ENCODE measurements around the gene HNRNPCL4.
"Not testable (repeated sequence)": the region's sequence is repeated elsewhere in the genome, so short reads cannot be mapped to it uniquely, and the experiment has no call there.

The HNRNPCL4 gene

GRCh38 chr1:13165531-13165930, at the start of gene HNRNPCL4:
TSS of gene HNRNPCL4 (minus strand) at chr1:13165631. CDS start at chr1:13165467, 164 bp downstream.
- no CpG with 5 or more reads among the region's 8 CpGs for WGBS (ENCODE audit: insufficient coverage, insufficient read length)
- not testable (repeated sequence) for H3K4me3 ChIP-seq (ENCODE audit: low read length); H3K9me3 ChIP-seq (ENCODE audit: control insufficient read depth, insufficient read depth, low read length); H3K27ac ChIP-seq (ENCODE audit: low read length); DNase-seq (ENCODE audit: low read depth, low spot score); H3K27me3 ChIP-seq (ENCODE audit: control insufficient read depth, insufficient read depth, low read length); H3K4me1 ChIP-seq (ENCODE audit: control insufficient read depth, insufficient read depth, low read length); H3K36me3 ChIP-seq (ENCODE audit: control insufficient read depth, insufficient read depth, low read length)

- not testable (repeated sequence) for H3K27ac ChIP-seq (ENCODE audit: low read length); H3K36me3 ChIP-seq (ENCODE audit: control insufficient read depth, insufficient read depth, low read length); H3K4me3 ChIP-seq (ENCODE audit: low read length); H3K4me1 ChIP-seq (ENCODE audit: control insufficient read depth, insufficient read depth, low read length); DNase-seq (ENCODE audit: low read depth, low spot score); H3K27me3 ChIP-seq (ENCODE audit: control insufficient read depth, insufficient read depth, low read length); H3K9me3 ChIP-seq (ENCODE audit: control insufficient read depth, insufficient read depth, low read length)
- WGBS (ENCODE audit: insufficient coverage, insufficient read length), result no CpG with 5 or more reads among the region's 9 CpGs
Measured at GRCh38 chr1:13208712-13209111, 43.3 kb upstream of the HNRNPCL4 start.

GRCh38 chr1:13201309-13201708, 35.9 kb upstream of the HNRNPCL4 start, which contains the start of gene PRAMEF13:
TSS of gene PRAMEF13 (minus strand) at chr1:13201409. CDS start at chr1:13199589, 1,820 bp downstream.
- not testable (repeated sequence) for H3K4me1 ChIP-seq (ENCODE audit: control insufficient read depth, insufficient read depth, low read length); H3K9me3 ChIP-seq (ENCODE audit: control insufficient read depth, insufficient read depth, low read length); H3K36me3 ChIP-seq (ENCODE audit: control insufficient read depth, insufficient read depth, low read length); DNase-seq (ENCODE audit: low read depth, low spot score); H3K27me3 ChIP-seq (ENCODE audit: control insufficient read depth, insufficient read depth, low read length); H3K4me3 ChIP-seq (ENCODE audit: low read length); H3K27ac ChIP-seq (ENCODE audit: low read length)
- no CpG with 5 or more reads among the region's 5 CpGs for WGBS (ENCODE audit: insufficient coverage, insufficient read length)

GRCh38 chr1:13171548-13171947, 6.1 kb upstream of the HNRNPCL4 start, which contains the start of gene PRAMEF9:
TSS of gene PRAMEF9 (plus strand) at chr1:13171848. CDS start at chr1:13175281, 3,433 bp downstream.
- not testable (repeated sequence) for H3K9me3 ChIP-seq (ENCODE audit: control insufficient read depth, insufficient read depth, low read length); H3K4me1 ChIP-seq (ENCODE audit: control insufficient read depth, insufficient read depth, low read length); H3K4me3 ChIP-seq (ENCODE audit: low read length); DNase-seq (ENCODE audit: low read depth, low spot score); H3K27me3 ChIP-seq (ENCODE audit: control insufficient read depth, insufficient read depth, low read length); H3K36me3 ChIP-seq (ENCODE audit: control insufficient read depth, insufficient read depth, low read length); H3K27ac ChIP-seq (ENCODE audit: low read length)
- WGBS (ENCODE audit: insufficient coverage, insufficient read length), result no CpG with 5 or more reads among the region's 2 CpGs

- not testable (repeated sequence) for H3K27ac ChIP-seq (ENCODE audit: low read length); DNase-seq (ENCODE audit: low read depth, low spot score); H3K9me3 ChIP-seq (ENCODE audit: control insufficient read depth, insufficient read depth, low read length)
Measured at GRCh38 chr1:13155909-13156308, 9.5 kb downstream of the HNRNPCL4 start, which contains the start of gene PRAMEF26. TSS of gene PRAMEF26 (minus strand) at chr1:13156009. CDS start at chr1:13153095, 2,914 bp downstream.

GRCh38 chr1:13116754-13117153, 48.7 kb downstream of the HNRNPCL4 start, which contains the start of gene HNRNPCL2:
TSS of gene HNRNPCL2 (minus strand) at chr1:13116854. CDS start at chr1:13116400, 454 bp downstream.
- H3K27ac ChIP-seq (ENCODE audit: low read length); DNase-seq (ENCODE audit: low read depth, low spot score); H3K36me3 ChIP-seq (ENCODE audit: control insufficient read depth, insufficient read depth, low read length); H3K4me3 ChIP-seq (ENCODE audit: low read length); H3K27me3 ChIP-seq (ENCODE audit: control insufficient read depth, insufficient read depth, low read length); H3K4me1 ChIP-seq (ENCODE audit: control insufficient read depth, insufficient read depth, low read length); H3K9me3 ChIP-seq (ENCODE audit: control insufficient read depth, insufficient read depth, low read length): not testable (repeated sequence)
- WGBS (ENCODE audit: insufficient coverage, insufficient read length), result no CpG with 5 or more reads among the region's 6 CpGs

More at GRCh38 chr1:13155909-13156308, 9.5 kb downstream of the HNRNPCL4 start, which contains the start of gene PRAMEF26:
- not testable (repeated sequence) for H3K4me1 ChIP-seq (ENCODE audit: control insufficient read depth, insufficient read depth, low read length); H3K27me3 ChIP-seq (ENCODE audit: control insufficient read depth, insufficient read depth, low read length); H3K36me3 ChIP-seq (ENCODE audit: control insufficient read depth, insufficient read depth, low read length); H3K4me3 ChIP-seq (ENCODE audit: low read length)
- WGBS (ENCODE audit: insufficient coverage, insufficient read length), result no CpG with 5 or more reads among the region's 5 CpGs

Measured in iPS DF 6.9 (cell line).